ENCODE data around the gene CFH. TPM values are rescaled to one million over a fixed set of nuclear protein-coding genes. Genes with fewer than 3 reads are reported as not detected.

The CFH gene
- total RNA-seq, 1 experiment from 2014 or later = 0.57 TPM

DNA sequence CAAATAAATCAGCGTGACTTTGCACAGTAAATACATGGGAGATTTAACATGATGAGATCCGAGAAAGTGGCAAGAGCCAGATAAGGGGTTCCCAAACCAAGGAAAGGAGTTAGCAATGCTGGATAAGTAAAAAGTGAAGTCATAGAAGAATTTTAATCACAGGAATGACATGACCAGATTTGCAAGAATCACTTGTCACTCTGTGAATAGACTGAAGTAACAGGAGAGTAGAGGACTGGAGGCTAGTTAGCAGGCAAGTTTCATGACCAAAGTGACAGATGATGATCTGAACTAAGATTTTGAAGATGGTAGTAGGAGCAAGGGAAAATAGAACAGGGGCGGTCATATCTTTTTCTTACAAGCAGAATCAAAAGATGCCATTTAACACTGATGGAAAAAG is 8.4 kb downstream of the CFH start (continued):
- no peak for TF ChIP-seq TCF7L2 (IDR thresholded peaks at IDR 0.05; ENCODE audit: borderline replicate concordance, extremely low read depth, insufficient read depth, insufficient read length)
- no peak for TF ChIP-seq EGR1 (IDR thresholded peaks at IDR 0.05; ENCODE audit: low read depth)
- no peak for TF ChIP-seq CEBPB (IDR thresholded peaks at IDR 0.05; ENCODE audit: low read depth)
- TF ChIP-seq JUND (IDR thresholded peaks at IDR 0.05) = no peak
- no peak for TF ChIP-seq YY1 (IDR thresholded peaks at IDR 0.05; ENCODE audit: extremely low read depth, insufficient replicate concordance, low read depth, low read length)
- TF ChIP-seq POLR2A (IDR thresholded peaks at IDR 0.05; ENCODE audit: borderline replicate concordance, extremely low read depth, insufficient read depth, insufficient read length) = no peak
- no peak for TF ChIP-seq FOSL1 (IDR thresholded peaks at IDR 0.05; ENCODE audit: low read depth)

DNA sequence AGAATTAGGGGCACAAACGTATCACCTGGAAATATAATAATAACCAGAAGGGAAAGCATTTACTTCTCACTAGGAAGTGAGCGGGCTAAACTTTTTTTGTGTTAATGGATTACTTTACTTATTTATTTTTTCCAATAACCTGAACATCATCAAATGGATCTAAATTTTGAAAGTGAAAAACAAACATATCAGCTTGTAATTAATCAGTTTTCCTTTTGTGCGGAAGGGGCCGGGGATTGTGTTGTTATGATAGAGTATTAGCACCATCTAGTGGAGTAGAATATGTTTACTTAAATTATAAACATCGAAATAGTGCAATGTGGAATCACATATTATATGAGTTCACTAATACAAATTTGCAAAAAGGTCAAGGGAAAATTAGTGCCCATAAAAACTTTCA is 9.0 kb downstream of the CFH start:
- ChIA-PET POLR2A (no interaction called here), RAD21 (ENCODE audit: low non-redundant PET in 1 of 2, low total read pairs in 2 of 2, uncharacterized antibody in 2 of 2, unreplicated experiment in 2 of 2) (interaction anchor here (0.7 to 1.5 kb wide), 4 partner anchors 305 to 512 kb away, joined by 3 to 4 read pairs (median 4); no protein-coding TSS in a partner anchor), CTCF (interaction anchor here (0.6 to 2.4 kb wide), 10 partner anchors 305 to 519 kb away, joined by 3 to 37 read pairs (median 7); no protein-coding TSS in a partner anchor)
- Histone ChIP-seq H2AFZ (ENCODE audit: low read depth, low read length, poor library complexity, severe bottlenecking) (peak overlapping the region; percentile 99), H3K36me3 (ENCODE audit: control insufficient read depth in 1 of 2, insufficient read depth in 2 of 2, low read length in 2 of 2) (no peaks in the 10 kb centered on the region), H3K9me2 (ENCODE audit: insufficient read depth) (no peaks in the 10 kb centered on the region), H4K20me1 (ENCODE audit: insufficient read depth) (no peaks in the 10 kb centered on the region), H3K9ac (ENCODE audit: low read length) (no peak overlapping the region), H3K27me3 (ENCODE audit: insufficient read depth, low read length) (no peaks in the 10 kb centered on the region), H3K79me2 (ENCODE audit: insufficient read depth, low read length) (no peaks in the 10 kb centered on the region), H3K27ac (ENCODE audit: low read depth, low read length) (no peak overlapping the region), H3K9me3 (ENCODE audit: control insufficient read depth in 1 of 2, insufficient read depth in 1 of 2, low read depth in 1 of 2, low read length in 2 of 2) (no peaks in the 10 kb centered on the region), H3K4me1 (ENCODE audit: control insufficient read depth in 1 of 2, insufficient read depth in 2 of 2, low read length in 2 of 2) (no peaks in the 10 kb centered on the region), H3K4me3 (replicated peaks in 1 of 2; ENCODE audit: low read depth in 1 of 2, low read length in 2 of 2) (no peak overlapping the region), H3K4me2 (ENCODE audit: low read length) (no peak overlapping the region)
- ATAC-seq = peak; percentile 69; the same call in 1 of the 2 replicates
- intact Hi-C loops (cut with micrococcal nuclease) = loop anchor here (1.0 kb wide), 3 partner anchors 306 to 513 kb away; no protein-coding TSS in a partner anchor
- peak; percentile 23 for DNase-seq (ENCODE audit: low read depth, low spot score)
- no TSS peak for BruUV-seq (replicated peaks)
- TF ChIP-seq RAD21 (IDR thresholded peaks at IDR 0.05; ENCODE audit: low read depth) (peak; percentile 82), SIN3A (IDR thresholded peaks at IDR 0.05; ENCODE audit: low read depth) (no peak)
- TF ChIP-seq, protein P1, sequence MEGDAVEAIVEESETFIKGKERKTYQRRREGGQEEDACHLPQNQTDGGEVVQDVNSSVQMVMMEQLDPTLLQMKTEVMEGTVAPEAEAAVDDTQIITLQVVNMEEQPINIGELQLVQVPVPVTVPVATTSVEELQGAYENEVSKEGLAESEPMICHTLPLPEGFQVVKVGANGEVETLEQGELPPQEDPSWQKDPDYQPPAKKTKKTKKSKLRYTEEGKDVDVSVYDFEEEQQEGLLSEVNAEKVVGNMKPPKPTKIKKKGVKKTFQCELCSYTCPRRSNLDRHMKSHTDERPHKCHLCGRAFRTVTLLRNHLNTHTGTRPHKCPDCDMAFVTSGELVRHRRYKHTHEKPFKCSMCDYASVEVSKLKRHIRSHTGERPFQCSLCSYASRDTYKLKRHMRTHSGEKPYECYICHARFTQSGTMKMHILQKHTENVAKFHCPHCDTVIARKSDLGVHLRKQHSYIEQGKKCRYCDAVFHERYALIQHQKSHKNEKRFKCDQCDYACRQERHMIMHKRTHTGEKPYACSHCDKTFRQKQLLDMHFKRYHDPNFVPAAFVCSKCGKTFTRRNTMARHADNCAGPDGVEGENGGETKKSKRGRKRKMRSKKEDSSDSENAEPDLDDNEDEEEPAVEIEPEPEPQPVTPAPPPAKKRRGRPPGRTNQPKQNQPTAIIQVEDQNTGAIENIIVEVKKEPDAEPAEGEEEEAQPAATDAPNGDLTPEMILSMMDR (IDR thresholded peaks at IDR 0.05 in 2 of 3, conservative IDR thresholded peaks at IDR 0.05 in 1 of 3; ENCODE audit: borderline replicate concordance in 1 of 3, insufficient read depth in 1 of 3, low read depth in 2 of 3, low read length in 2 of 3) = peak in 2 of 3 experiments; percentile 55 to 60; a peak in 4 of 6 replicates
